PC-3 (cell line): ENCODE measurements around the gene PF4V1. TPM values are rescaled to one million over a fixed set of nuclear protein-coding genes. Genes with fewer than 3 reads are reported as not detected.

ENCODE experiments used
- ATAC-seq: fragments of 200-7000 bp; cut with Tn5 transposase; 2 replicates; pipeline ENCODE4 v1.9.1; 2020; ENCODE audit warnings: mild to moderate bottlenecking, moderate library complexity
- Bru-seq: library from RNA; stranded (reverse); fragments of 400-500 nt; gene quantifications from one replicate; lab custom pipeline; 2021; lab: Mats Ljungman, UMichigan
- BruChase-seq, 2 experiments: library from RNA; stranded (reverse); fragments of 400-500 nt; gene quantifications; one replicate each; lab custom pipeline; 2021; lab: Mats Ljungman, UMichigan
- BruUV-seq: library from RNA; stranded (reverse); fragments of 400-500 nt; replicated peaks from 2 replicates; lab custom pipeline; 2021; lab: Mats Ljungman, UMichigan
- CTCF ChIA-PET: fragments of 300-600 bp; sonication (Branson Sonifier 250); formaldehyde crosslinking; loops from one replicate; lab custom pipeline; 2022; ENCODE audit warnings: antibody characterized with exemption; lab: Charles Lee
- POLR2A ChIA-PET: fragments of 300-600 bp; sonication (Branson Sonifier 250); formaldehyde crosslinking; loops from one replicate; lab custom pipeline; 2022; ENCODE audit warnings: antibody characterized with exemption; ENCODE audit not compliant: unreplicated experiment; lab: Charles Lee
- DNase-seq: peaks from one replicate; pipeline ENCODE4 v3.0.0-alpha.2; 2015
- H2AFZ ChIP-seq: fragments of 300-600 bp; sonication (generic); 2 replicates; pipeline ENCODE4 v1.6.0; 2016; ENCODE audit warnings: antibody characterized with exemption, low read length
- H3F3A ChIP-seq: fragments of 300-600 bp; sonication (generic); one replicate; pipeline ENCODE4 v1.6.0; 2017; ENCODE audit warnings: antibody characterized with exemption, low read length, control low read depth, mild to moderate bottlenecking; ENCODE audit not compliant: unreplicated experiment
- H3K27ac ChIP-seq: fragments of 300-600 bp; sonication (generic); 2 replicates; pipeline ENCODE4 v1.5.1; 2016; ENCODE audit warnings: mild to moderate bottlenecking, low read length
- H3K27me3 ChIP-seq: fragments of 300-600 bp; sonication (generic); 2 replicates; pipeline ENCODE4 v1.6.1; 2016; ENCODE audit warnings: low read length, mixed read lengths
- H3K36me3 ChIP-seq: fragments of 300-600 bp; sonication (generic); 2 replicates; pipeline ENCODE4 v1.6.1; 2016; ENCODE audit warnings: low read depth, mixed run types, low read length, mixed read lengths
- H3K4me1 ChIP-seq: fragments of 300-600 bp; sonication (generic); 2 replicates; pipeline ENCODE4 v1.5.1; 2016; ENCODE audit warnings: low read length; ENCODE audit not compliant: insufficient read depth
- H3K4me2 ChIP-seq: fragments of 300-600 bp; sonication (generic); 2 replicates; pipeline ENCODE4 v1.6.0; 2016; ENCODE audit warnings: low read length
- H3K4me3 ChIP-seq: fragments of 300-600 bp; sonication (generic); 2 replicates; pipeline ENCODE4 v1.5.1; 2016; ENCODE audit warnings: mild to moderate bottlenecking, low read length, mixed read lengths
- H3K79me2 ChIP-seq: fragments of 300-600 bp; sonication (generic); 2 replicates; pipeline ENCODE4 v1.6.1; 2017; ENCODE audit warnings: low read length, mixed read lengths
- H3K9ac ChIP-seq: fragments of 300-600 bp; sonication (generic); 2 replicates; pipeline ENCODE4 v1.6.0; 2016; ENCODE audit warnings: mild to moderate bottlenecking, low read length
- H3K9me2 ChIP-seq: fragments of 300-600 bp; sonication (generic); replicated peaks from 2 replicates; pipeline ENCODE4 v1.6.1; 2016; ENCODE audit warnings: mixed run types, low read length, mixed read lengths
- H3K9me3 ChIP-seq: fragments of 300-600 bp; sonication (generic); 2 replicates; pipeline ENCODE4 v1.6.1; 2016; ENCODE audit warnings: low read length, mixed read lengths
- H4K20me1 ChIP-seq: fragments of 300-600 bp; sonication (generic); 2 replicates; pipeline ENCODE4 v1.6.1; 2016; ENCODE audit warnings: low read length, mixed read lengths
- EZH2 ChIP-seq: fragments of 300-600 bp; sonication (generic); IDR thresholded peaks from one replicate; pipeline ENCODE4 v1.6.1; 2017; ENCODE audit warnings: antibody characterized with exemption, mild to moderate bottlenecking, low read length; ENCODE audit not compliant: unreplicated experiment
- EZH2phosphoT487 ChIP-seq: fragments of 300-600 bp; sonication (generic); IDR thresholded peaks from 2 replicates; pipeline ENCODE4 v1.6.1; 2018; ENCODE audit warnings: mild to moderate bottlenecking, antibody characterized with exemption, low read length, borderline replicate concordance
- intact Hi-C: fragments of 100-400 bp; cut with micrococcal nuclease; formaldehyde crosslinking; loops from 2 replicates; pipeline ENCODE4 v1.9.0; 2023
- long read RNA-seq: library from polyadenylated mRNA; unstranded; transcript quantifications from one replicate; pipeline ENCODE4 v2.0.0, GENCODE V29; 2021; ENCODE audit not compliant: unreplicated experiment
- total RNA-seq: library from RNA; depleted of rRNA; stranded (reverse); fragments of >200 nt; gene quantifications from 2 replicates; pipeline ENCODE4 v1.2.3, GENCODE V29; 2014; rRNA removed
- TF ChIP-seq, protein P1 (sequence below): fragments of 300-600 bp; sonication (generic); conservative IDR thresholded peaks from 2 replicates; pipeline ENCODE4 v1.5.1; 2017; ENCODE audit warnings: antibody characterized with exemption, low read depth, mild to moderate bottlenecking, low read length

Gene PF4V1
- total RNA-seq (not detected in 2 replicates), Bru-seq, nascent RNA (not detected), BruChase-seq, experiment 1, labeled RNA remaining after a 6-hour chase (percentile 27 among the genes with signal in this experiment), BruChase-seq, experiment 2, labeled RNA remaining after a 2-hour chase (not detected)
- long read RNA-seq: 0 reads

- Histone ChIP-seq H3K27ac (no peak within 1 kb of the TSS), H3K79me2 (no peaks in the 10 kb centered on the region), H3K36me3 (no peaks in the 10 kb centered on the region), H3F3A (no peaks in the 10 kb centered on the region), H3K9ac (no peak within 1 kb of the TSS), H2AFZ (no peak within 1 kb of the TSS), H4K20me1 (no peaks in the 10 kb centered on the region), H3K4me3 (no peak within 1 kb of the TSS), H3K9me2 (no peaks in the 10 kb centered on the region), H3K27me3 (no peaks in the 10 kb centered on the region), H3K4me2 (no peak within 1 kb of the TSS), H3K4me1 (peaks cover 18% of the 10 kb centered on the region), H3K9me3 (no peaks in the 10 kb centered on the region)
- BruUV-seq: no TSS peak
- DNase-seq (no peak), ATAC-seq (peak; percentile 59)
- ChIA-PET POLR2A (no interaction called here), CTCF (interaction anchor here (0.6 to 1.3 kb wide), 3 partner anchors 11 to 162 kb away, joined by 3 to 4 read pairs (median 3); partner anchors contain the start of gene CXCL1)
- intact Hi-C loops: no loop called here
- TF ChIP-seq EZH2phosphoT487 (no peak), EZH2 (no peak)
- TF ChIP-seq, protein P1, sequence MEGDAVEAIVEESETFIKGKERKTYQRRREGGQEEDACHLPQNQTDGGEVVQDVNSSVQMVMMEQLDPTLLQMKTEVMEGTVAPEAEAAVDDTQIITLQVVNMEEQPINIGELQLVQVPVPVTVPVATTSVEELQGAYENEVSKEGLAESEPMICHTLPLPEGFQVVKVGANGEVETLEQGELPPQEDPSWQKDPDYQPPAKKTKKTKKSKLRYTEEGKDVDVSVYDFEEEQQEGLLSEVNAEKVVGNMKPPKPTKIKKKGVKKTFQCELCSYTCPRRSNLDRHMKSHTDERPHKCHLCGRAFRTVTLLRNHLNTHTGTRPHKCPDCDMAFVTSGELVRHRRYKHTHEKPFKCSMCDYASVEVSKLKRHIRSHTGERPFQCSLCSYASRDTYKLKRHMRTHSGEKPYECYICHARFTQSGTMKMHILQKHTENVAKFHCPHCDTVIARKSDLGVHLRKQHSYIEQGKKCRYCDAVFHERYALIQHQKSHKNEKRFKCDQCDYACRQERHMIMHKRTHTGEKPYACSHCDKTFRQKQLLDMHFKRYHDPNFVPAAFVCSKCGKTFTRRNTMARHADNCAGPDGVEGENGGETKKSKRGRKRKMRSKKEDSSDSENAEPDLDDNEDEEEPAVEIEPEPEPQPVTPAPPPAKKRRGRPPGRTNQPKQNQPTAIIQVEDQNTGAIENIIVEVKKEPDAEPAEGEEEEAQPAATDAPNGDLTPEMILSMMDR: no peak
Measured at GRCh38 chr4:73853246-73853704, at the start of gene PF4V1. Gene PF4V1, plus strand, starts transcription at chr4:73853296. Its CDS starts 67 bp downstream, at chr4:73853363.

- TF ChIP-seq EZH2: no peak
- no peak for DNase-seq
- ChIA-PET CTCF (no interaction called here), POLR2A (no interaction called here)
- no TSS peak for BruUV-seq
- intact Hi-C loops: no loop called here
- Histone ChIP-seq H3K27ac (no peak overlapping the region), H3K79me2 (no peaks in the 10 kb centered on the region), H3K9me3 (no peaks in the 10 kb centered on the region), H3K36me3 (no peaks in the 10 kb centered on the region), H3K27me3 (no peaks in the 10 kb centered on the region), H3K9ac (no peak overlapping the region), H2AFZ (no peak overlapping the region), H3K4me1 (peaks cover 16% of the 10 kb centered on the region), H3K4me3 (no peak overlapping the region), H4K20me1 (no peaks in the 10 kb centered on the region), H3F3A (peaks cover 7% of the 10 kb centered on the region), H3K4me2 (no peak overlapping the region), H3K9me2 (no peaks in the 10 kb centered on the region)
- no peak for ATAC-seq
Measured at GRCh38 chr4:73810191-73810590, 42.9 kb upstream of the PF4V1 start.

DNA sequence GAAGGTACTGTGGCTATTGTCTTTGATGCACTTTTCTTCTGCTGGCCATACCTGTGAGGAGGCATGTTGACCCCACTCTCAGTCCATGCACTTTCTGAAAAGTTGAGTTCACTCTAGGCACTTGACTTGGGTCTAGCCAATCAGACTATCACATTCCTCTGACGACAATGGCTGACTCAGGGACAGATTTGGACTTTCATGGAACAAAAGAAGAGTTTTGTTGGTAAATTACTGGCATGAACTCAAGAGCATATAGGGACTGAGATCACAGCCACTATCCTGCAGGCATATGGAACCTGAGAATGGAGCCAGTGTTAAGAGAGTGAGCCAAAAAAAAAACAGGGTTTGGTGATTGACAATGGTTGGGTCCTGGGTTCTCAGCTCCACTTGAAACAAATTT is 41.3 kb upstream of the PF4V1 start:
- intact Hi-C loops: no loop called here

More for the DNA sequence above, 41.3 kb upstream of the PF4V1 start:
- no peak for TF ChIP-seq EZH2phosphoT487
- TF ChIP-seq, protein P1: no peak
- no peak for TF ChIP-seq EZH2
- peaks cover 33% of the 10 kb centered on the region for H3K4me1 ChIP-seq
- POLR2A ChIA-PET: interaction anchor here (0.6 kb wide), 1 partner anchor 42 kb away, joined by 4 read pairs; no protein-coding TSS in a partner anchor
- H3K79me2 ChIP-seq: no peaks in the 10 kb centered on the region
- no peak overlapping the region for H3K9ac ChIP-seq
- H3K4me2 ChIP-seq: no peak overlapping the region
- H3K4me3 ChIP-seq: no peak overlapping the region
- CTCF ChIA-PET: interaction anchor here (0.6 kb wide), 1 partner anchor 226 kb away, joined by 4 read pairs; no protein-coding TSS in a partner anchor
- H3K9me3 ChIP-seq: no peaks in the 10 kb centered on the region
- no peak for DNase-seq
- H3F3A ChIP-seq: peaks cover 9% of the 10 kb centered on the region
- no peak overlapping the region for H2AFZ ChIP-seq
- BruUV-seq: no TSS peak
- H3K27me3 ChIP-seq: no peaks in the 10 kb centered on the region
- H3K27ac ChIP-seq: no peak overlapping the region
- no peaks in the 10 kb centered on the region for H3K9me2 ChIP-seq
- ATAC-seq: no peak
- no peaks in the 10 kb centered on the region for H3K36me3 ChIP-seq
- H4K20me1 ChIP-seq: no peaks in the 10 kb centered on the region
